ENCODE measurements around the gene LHFPL2.
"Not testable (repeated sequence)": the region's sequence is repeated elsewhere in the genome, so short reads cannot be mapped to it uniquely, and the experiment has no call there.

LHFPL2 gene

DNA sequence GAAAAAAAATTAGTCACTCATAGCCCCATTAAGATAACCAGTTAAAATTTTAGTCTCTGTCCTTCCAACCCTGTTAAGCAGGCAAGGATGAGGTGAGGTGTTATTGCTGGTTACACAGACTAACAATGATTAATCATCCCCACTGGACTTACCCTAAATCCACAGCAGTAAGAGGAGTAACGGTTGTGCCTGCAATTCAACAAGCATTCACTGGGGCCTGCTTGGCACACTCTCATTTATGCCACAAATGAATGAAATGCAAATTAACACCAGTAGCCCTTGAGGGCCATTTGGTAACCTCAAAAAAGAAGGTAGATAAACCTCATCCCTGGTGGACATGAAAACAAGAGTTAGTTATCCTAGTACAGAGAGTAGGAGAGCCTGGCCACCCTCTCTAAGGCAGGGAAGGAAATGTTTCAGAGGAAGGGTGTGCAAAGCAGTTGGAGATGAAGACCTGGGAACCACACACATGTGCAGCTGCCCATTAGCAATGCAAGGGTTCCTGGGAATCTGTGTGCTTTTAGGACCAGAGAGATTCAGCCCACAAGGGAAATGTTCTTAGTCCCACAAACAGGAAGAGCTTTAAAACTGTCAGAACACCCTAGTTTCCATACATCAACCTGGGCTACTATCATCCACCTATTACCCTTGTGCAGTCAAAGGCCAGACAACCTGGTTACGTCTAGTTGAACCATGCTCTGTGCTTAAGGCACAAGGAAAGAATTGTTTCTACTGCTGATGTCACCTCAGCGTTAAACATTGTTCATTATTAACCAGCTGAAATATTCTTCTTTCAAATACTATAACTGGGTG lies 7.7 kb downstream of the LHFPL2 start:
- no peak for DNase-seq (ENCODE audit: low read depth)

DNA sequence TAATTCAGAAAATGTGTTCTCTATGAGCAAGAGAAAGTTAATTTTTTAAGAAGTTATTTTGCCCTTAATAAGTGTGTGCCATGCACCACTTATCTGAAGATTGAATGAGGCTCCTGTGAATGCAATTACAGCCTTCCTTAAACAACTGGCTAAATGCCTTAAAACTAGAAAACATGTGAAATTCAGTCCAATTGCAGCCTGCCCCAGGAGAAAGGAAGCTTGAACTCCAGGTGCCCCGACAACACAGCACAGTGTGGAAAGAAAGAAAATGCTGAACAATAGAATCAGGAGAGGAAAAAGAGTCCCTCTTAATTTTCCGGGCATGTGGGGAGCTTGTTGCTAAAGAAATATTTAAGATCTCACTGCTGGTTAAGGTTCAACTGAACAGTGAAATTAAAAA lies 8.8 kb downstream of the LHFPL2 start:
- DNase-seq (ENCODE audit: low read depth): no peak

GRCh38 chr5:78638973-78639669 lies 9.5 kb downstream of the LHFPL2 start:
- no peak for DNase-seq (ENCODE audit: low read depth)

DNA sequence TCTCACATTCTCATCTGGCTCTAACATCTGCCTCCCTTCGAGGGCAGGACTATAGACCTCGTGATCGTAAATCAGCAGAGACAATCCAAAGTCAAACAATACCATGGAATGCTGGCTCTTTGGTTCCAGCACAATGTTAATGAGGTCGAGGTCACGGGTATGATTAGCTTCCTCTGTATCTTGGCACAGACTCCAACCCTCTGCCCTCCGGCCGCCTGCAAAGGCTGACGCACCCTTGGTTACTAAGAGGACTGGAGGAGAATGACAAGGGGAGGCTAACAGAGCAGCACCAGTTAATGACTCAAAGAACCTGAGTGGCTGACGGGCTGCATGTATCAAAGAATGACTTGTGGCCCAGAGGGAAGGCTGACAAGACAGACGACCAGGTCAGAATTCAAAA lies 10.1 kb downstream of the LHFPL2 start:
- DNase-seq (ENCODE audit: low read depth): peak; percentile 98

DNA sequence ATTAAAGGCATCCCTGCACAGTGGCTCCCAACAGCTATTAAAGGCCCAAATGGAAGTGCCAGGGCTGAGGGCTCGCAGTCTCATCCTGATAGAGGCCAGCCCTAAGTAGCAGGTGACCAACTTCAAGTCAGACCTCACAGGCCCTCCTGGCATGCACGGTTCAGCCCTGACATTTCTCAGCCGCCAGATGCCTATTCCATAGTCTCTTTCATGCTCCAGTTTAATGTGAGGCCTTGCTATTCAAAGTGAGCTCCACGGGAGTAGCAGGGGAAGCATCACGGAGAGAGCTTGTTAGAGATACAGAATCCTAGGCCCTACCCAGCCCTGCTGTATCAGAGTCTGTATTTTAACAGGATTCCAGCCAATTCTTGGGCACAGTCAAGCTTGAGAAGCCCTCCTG lies 11.1 kb downstream of the LHFPL2 start:
- no peak for DNase-seq (ENCODE audit: low read depth)

DNA sequence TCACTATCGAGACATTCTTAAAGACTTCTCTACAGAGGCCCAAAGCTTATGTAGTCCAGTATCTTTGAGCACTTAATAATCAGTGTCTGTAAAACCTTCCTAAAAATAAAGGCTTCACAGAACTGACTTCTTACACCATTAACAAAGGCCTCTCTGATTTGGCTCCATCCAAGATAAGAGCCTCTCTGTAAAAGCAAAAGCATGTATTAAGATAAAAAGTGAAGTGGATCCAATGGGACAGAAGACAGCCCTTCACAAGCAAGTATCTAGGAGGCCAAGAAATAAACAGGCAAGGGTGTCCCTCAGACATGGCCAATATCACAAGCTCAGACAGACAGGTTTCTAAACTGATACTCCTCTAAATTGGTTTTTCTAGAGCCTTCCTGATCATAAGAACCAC lies 11.9 kb downstream of the LHFPL2 start:
- no peak for DNase-seq (ENCODE audit: low read depth)

DNA sequence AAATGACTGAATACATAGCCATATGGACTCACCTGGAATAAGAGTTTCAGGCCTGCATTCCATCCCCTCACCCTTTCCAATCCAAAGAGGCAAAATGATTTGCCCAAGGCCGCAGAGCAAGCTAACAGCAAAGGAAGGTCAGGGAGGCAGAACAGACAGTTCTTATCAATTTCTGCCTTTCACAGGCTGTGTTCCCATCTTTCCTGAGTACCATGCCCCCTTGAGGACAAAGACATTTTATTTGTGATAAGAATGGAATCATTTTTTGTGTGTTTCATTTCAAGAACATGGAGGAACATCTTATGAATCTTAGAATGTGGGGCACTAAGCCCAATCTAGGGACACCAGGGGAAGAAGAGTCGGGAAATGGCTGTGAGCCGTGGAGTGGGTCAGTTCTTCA lies 13.9 kb downstream of the LHFPL2 start:
- no peak for DNase-seq (ENCODE audit: low read depth)

- no peak for DNase-seq (ENCODE audit: low read depth)
These were observed 14.3 kb downstream of the LHFPL2 start for GRCh38 chr5:78634229-78634628.

DNA sequence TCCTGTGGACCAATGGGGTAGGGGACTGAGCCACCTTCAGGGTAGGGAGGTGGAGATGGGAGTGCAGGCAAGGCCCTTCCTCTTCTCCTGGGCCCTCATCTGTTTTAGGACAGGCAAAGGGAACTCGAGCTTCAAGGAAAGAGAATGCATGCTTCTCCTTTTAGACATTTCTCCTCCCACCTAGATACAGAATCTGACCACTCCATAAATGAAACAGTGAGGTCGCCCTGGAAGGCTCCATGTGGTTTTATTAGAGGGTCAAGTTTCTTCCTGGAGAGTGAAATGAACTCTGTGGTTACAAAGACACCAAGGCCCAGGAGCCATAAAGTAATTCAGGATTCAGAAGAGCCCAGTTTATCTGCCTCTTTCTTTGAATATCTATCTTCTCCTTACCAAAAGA lies 14.9 kb downstream of the LHFPL2 start:
- peak; percentile 67 for DNase-seq (ENCODE audit: low read depth)

- DNase-seq (ENCODE audit: low read depth): no peak
These were observed 16.1 kb downstream of the LHFPL2 start for GRCh38 chr5:78632467-78632866.

DNA sequence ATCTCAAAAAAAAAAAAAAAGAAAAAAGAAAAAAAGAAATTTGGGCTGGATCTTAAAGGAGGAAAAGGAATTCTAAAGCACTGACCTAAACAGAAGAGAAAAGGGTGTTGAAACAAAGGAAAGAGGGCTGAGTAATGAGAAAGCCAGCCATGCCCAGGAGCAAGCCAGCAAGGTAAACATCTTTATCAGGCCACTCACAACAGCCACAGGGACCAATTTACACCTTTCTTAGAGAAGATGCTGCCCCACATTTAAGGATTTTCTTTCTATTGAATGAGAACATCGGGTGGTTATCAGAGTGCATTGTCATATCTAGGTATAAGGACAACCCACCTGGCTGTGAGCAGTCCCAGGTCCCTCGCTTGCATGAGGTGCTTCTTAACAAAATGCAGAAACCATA lies 16.6 kb downstream of the LHFPL2 start:
- no peak for DNase-seq (ENCODE audit: low read depth)

DNA sequence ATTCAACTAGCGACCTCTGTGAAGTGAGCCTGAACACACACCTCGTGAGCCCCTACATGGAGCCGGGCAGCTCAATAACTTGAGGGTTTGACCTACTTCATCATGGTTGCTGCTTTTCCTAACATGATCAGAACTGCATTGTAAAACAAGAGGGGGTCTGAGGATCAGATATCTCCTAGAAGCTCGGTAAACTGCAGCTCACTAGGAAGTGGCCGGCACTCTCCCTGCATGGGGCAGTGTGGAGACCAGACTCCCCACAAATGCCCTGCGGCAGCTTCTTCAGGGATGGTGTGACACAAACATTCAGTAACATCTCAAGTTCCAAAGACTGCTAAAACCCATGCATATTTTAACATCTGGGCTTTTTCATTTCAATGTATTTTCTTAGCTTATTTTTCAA lies 18.5 kb downstream of the LHFPL2 start:
- no peak for DNase-seq (ENCODE audit: low read depth)

DNA sequence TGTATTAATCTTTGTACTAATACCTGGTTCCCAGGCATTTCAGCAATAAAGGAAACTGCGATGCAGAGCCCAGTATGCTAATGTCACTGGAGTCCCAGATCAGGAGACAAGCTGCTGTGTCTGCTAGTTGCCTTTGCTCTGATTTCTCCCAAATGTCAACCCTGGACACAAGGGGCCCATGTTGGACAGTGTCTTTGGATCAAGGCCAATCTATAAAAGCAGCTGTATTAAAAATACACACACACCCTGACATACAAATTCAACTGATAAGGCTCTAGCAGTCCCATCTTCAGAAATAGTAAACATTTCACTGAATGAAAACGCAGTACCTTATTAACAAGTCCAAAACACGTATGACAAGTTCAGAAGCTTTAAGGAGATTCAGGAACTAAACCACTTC lies 18.9 kb downstream of the LHFPL2 start:
- no peak for DNase-seq (ENCODE audit: low read depth)

- no peak for DNase-seq (ENCODE audit: low read depth)
These were observed 20.1 kb downstream of the LHFPL2 start for GRCh38 chr5:78628270-78628992.

- DNase-seq (ENCODE audit: low read depth): peak; percentile 62
These were observed 20.8 kb downstream of the LHFPL2 start for GRCh38 chr5:78627766-78628165.

DNA sequence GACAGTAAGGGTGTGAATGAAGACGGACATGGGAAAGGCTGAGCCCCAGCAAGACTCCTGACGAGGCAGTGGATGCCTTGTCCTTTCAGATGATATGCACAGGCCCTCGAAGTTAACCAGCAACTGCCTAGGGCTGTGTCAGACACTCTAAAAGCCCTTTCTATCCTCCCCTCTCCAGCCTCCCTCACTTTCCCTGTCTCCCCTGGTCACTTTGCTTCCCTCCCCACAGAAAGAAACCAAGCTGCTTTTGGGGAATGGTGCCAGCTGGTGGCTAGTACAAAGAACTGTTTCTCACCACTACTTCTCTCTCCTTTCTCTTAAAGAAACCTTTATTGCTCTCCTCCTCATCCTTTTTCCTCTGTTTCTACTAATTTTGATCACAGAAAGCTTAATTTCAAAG lies 21.4 kb downstream of the LHFPL2 start:
- no peak for DNase-seq (ENCODE audit: low read depth)

GRCh38 chr5:78626009-78626571 lies 22.5 kb downstream of the LHFPL2 start:
- DNase-seq (ENCODE audit: low read depth): peak; percentile 49

- no peak for DNase-seq (ENCODE audit: low read depth)
These were observed 23.6 kb downstream of the LHFPL2 start for GRCh38 chr5:78624992-78625391.

- DNase-seq (ENCODE audit: low read depth): no peak
These were observed 24.5 kb downstream of the LHFPL2 start for GRCh38 chr5:78624011-78624541.

DNA sequence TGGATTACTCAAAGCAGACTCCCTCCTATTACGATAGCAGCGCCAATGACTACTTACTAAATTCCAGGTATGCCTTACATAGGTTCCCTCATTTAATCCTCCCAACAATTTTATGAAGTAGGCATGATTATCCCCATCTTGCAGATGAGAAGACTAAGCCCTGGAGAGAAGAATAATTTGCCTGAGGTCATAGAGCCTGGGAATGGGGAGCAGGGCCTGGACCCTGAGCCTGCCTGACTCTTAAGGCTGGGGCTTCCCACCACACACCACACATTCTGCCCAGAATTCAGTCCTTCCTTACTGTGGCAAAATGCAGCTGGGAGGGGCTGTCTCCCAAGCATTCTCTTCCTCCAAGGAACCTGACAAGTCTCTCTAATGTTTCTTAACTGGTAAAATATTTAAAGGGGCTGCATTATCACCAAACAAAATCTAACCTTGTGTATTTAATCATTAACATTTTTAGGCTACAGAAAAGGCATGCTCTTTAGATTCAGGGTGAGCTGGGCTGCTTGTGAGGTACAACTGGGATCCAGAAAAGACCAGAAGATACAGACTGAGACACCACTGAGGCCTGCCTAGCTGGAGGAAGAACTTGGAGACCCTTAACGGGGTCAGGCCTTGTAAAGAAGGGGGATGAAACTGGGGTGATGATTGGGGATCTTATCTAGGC lies 26.1 kb downstream of the LHFPL2 start:
- no peak for DNase-seq (ENCODE audit: low read depth)

DNA sequence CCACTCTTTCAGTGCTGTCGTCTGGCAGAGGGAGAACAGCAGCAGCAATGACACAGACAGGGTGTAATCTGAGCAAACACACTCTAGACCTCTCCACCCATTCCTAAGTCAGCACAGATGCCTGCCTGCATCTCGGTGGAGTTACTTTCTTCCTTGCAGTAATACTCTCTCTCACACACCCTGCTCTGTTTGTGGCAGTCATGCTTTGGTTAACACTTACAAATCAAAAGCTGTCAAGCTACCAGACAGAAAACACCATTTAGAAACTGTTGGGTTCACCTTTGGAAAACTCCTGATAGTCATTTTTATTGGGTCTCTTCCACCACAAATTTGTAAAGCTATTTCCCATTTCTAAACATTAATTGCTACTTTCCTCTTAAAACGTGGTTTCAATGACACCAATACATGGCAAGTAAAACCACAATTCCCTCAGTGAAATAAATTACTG lies 27.3 kb downstream of the LHFPL2 start:
- no peak for DNase-seq (ENCODE audit: low read depth)

DNA sequence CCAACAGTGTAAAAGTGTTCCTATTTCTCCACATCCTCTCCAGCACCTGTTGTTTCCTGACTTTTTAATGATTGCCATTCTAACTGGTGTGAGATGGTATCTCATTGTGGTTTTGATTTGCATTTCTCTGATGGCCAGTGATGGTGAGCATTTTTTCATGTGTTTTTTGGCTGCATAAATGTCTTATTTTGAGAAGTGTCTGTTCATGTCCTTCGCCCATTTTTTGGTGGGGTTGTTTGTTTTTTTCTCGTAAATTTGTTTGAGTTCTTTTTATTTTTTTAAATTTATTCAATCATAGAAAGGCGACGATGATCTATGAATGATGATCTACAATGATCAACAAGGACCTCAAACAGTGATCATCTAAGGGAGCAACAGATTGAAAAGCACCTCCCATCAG lies 28.5 kb downstream of the LHFPL2 start:
- not testable (repeated sequence) for DNase-seq (ENCODE audit: low read depth)
